Fibroblast of the aortic adventitia (primary cell): ENCODE measurements around the gene RPS15. TPM values are rescaled to one million over a fixed set of nuclear protein-coding genes. Genes with fewer than 3 reads are reported as not detected.

Experiments
- DNase-seq: peaks from one replicate; pipeline ENCODE4 v3.0.0-alpha.2; 2010; ENCODE audit warnings: low read depth
- H3K4me3 ChIP-seq: 2 replicates; pipeline ENCODE4 v1.5.1; 2011; ENCODE audit warnings: low read depth, mild to moderate bottlenecking, control low read depth, low read length, moderate library complexity
- total RNA-seq: library from RNA; depleted of rRNA; stranded (reverse); fragments of >200 nt; gene quantifications from 2 replicates; pipeline ENCODE4 v1.2.3, GENCODE V29; 2012; ENCODE audit warnings: low replicate concordance
- TF ChIP-seq, protein P1 (sequence below): IDR thresholded peaks from 2 replicates; pipeline ENCODE4 v1.5.1; 2011; ENCODE audit warnings: mild to moderate bottlenecking, low read length, control low read depth, inconsistent platforms; ENCODE audit not compliant: insufficient read depth

The RPS15 gene
- total RNA-seq, 1 donor: 712 TPM

- DNase-seq: no peak
- TF ChIP-seq, protein P1, sequence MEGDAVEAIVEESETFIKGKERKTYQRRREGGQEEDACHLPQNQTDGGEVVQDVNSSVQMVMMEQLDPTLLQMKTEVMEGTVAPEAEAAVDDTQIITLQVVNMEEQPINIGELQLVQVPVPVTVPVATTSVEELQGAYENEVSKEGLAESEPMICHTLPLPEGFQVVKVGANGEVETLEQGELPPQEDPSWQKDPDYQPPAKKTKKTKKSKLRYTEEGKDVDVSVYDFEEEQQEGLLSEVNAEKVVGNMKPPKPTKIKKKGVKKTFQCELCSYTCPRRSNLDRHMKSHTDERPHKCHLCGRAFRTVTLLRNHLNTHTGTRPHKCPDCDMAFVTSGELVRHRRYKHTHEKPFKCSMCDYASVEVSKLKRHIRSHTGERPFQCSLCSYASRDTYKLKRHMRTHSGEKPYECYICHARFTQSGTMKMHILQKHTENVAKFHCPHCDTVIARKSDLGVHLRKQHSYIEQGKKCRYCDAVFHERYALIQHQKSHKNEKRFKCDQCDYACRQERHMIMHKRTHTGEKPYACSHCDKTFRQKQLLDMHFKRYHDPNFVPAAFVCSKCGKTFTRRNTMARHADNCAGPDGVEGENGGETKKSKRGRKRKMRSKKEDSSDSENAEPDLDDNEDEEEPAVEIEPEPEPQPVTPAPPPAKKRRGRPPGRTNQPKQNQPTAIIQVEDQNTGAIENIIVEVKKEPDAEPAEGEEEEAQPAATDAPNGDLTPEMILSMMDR: no peak
- no peak overlapping the region for H3K4me3 ChIP-seq
Measured at GRCh38 chr19:1432507-1432887, 5.7 kb upstream of the RPS15 start.

GRCh38 chr19:1433119-1434039, 4.8 kb upstream of the RPS15 start:
- no peak overlapping the region for H3K4me3 ChIP-seq
- TF ChIP-seq, protein P1: no peak
- DNase-seq: no peak

DNA sequence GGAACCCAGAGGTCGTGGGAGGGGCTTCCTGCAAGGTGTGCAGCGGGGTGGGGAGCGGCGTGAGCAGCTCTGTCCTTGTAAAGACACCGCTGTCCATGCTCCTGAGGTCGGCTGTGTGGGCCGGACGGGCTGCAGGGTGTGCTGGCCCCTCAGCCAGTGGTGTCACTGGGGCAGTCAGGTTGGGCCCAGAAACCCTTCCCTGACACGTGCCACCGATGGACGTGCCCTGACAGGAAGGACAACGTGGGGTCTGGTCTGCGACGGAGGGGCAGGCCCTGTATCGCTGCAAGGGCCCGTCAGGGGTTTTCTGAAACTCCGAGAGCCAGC, 4.2 kb upstream of the RPS15 start:
- H3K4me3 ChIP-seq: no peak overlapping the region
- TF ChIP-seq, protein P1: no peak

GRCh38 chr19:1434577-1435060, 3.6 kb upstream of the RPS15 start:
- no peak overlapping the region for H3K4me3 ChIP-seq
- TF ChIP-seq, protein P1: no peak
- DNase-seq: no peak

More for the DNA sequence above, 4.2 kb upstream of the RPS15 start:
- no peak for DNase-seq

GRCh38 chr19:1435378-1435989, 2.7 kb upstream of the RPS15 start:
- H3K4me3 ChIP-seq: no peak overlapping the region
- TF ChIP-seq, protein P1: no peak
- DNase-seq: no peak

GRCh38 chr19:1437609-1438008, 587 bp upstream of the RPS15 start:
- TF ChIP-seq, protein P1: no peak
- no peak for DNase-seq
- H3K4me3 ChIP-seq: no peak overlapping the region
